GM12891 (cell line): Measurements from ENCODE around the gene SDHB.

Source experiments
- DNase-seq: peaks from one replicate; pipeline ENCODE4 v3.0.0; 2011; ENCODE audit warnings: low spot score; ENCODE audit not compliant: insufficient read length
- FAIRE-seq: peaks from 2 replicates; lab custom pipeline; 2011; peaks lifted over from hg19 to GRCh38; lab: Jason Lieb, UNC
- PAX5 ChIP-seq: IDR thresholded peaks from 2 replicates; pipeline ENCODE4 v1.6.1; 2011; ENCODE audit warnings: low read length, moderate library complexity, mild to moderate bottlenecking; ENCODE audit not compliant: insufficient read depth, severe bottlenecking
- POLR2A ChIP-seq: IDR thresholded peaks from 2 replicates; pipeline ENCODE4 v1.6.1; 2011; ENCODE audit warnings: low read depth, low read length, control low read depth
- POLR2AphosphoS5 ChIP-seq: IDR thresholded peaks from 2 replicates; pipeline ENCODE4 v1.6.1; 2011; ENCODE audit warnings: low read depth, low read length, control low read depth
- POU2F2 ChIP-seq: IDR thresholded peaks from 2 replicates; pipeline ENCODE4 v1.6.1; 2011; ENCODE audit warnings: low read depth, mild to moderate bottlenecking, control low read depth, low read length, moderate library complexity
- SPI1 ChIP-seq: IDR thresholded peaks from 2 replicates; pipeline ENCODE4 v1.6.1; 2011; ENCODE audit warnings: low read depth, low read length, control low read depth
- TAF1 ChIP-seq: IDR thresholded peaks from 2 replicates; pipeline ENCODE4 v1.6.1; 2011; ENCODE audit warnings: low read depth, low read length, control low read depth

Gene SDHB

GRCh38 chr1:17028662-17029188, 25.1 kb downstream of the SDHB start:
- no peak for DNase-seq
- no peak for TF ChIP-seq POLR2AphosphoS5
- TF ChIP-seq POU2F2, result no peak
- FAIRE-seq, result no peak

GRCh38 chr1:17027900-17028299, 25.9 kb downstream of the SDHB start:
- FAIRE-seq, result no peak
- DNase-seq, result no peak
- TF ChIP-seq POLR2AphosphoS5 (no peak), POLR2A (no peak), SPI1 (no peak), TAF1 (no peak), POU2F2 (no peak), PAX5 (no peak)

- TF ChIP-seq TAF1 (no peak), POU2F2 (no peak), POLR2AphosphoS5 (no peak), POLR2A (no peak), PAX5 (no peak), SPI1 (no peak)
- DNase-seq, result no peak
- no peak for FAIRE-seq
Measured at GRCh38 chr1:17027403-17027802, 26.4 kb downstream of the SDHB start.

GRCh38 chr1:17024721-17025120, 29.1 kb downstream of the SDHB start:
- FAIRE-seq (no peak), DNase-seq (no peak)
- TF ChIP-seq TAF1, result no peak
- no peak for TF ChIP-seq SPI1
- TF ChIP-seq POU2F2, result no peak
- no peak for TF ChIP-seq POLR2A
- TF ChIP-seq POLR2AphosphoS5, result no peak
- TF ChIP-seq PAX5, result no peak

- DNase-seq (no peak), FAIRE-seq (no peak)
- TF ChIP-seq POLR2A, result no peak
- no peak for TF ChIP-seq POLR2AphosphoS5
- no peak for TF ChIP-seq SPI1
Measured at GRCh38 chr1:17023573-17023972, 30.3 kb downstream of the SDHB start.

- TF ChIP-seq POLR2AphosphoS5 (no peak), POU2F2 (no peak), TAF1 (no peak), PAX5 (no peak), SPI1 (no peak), POLR2A (no peak)
- DNase-seq (no peak), FAIRE-seq (no peak)
Measured at GRCh38 chr1:17023102-17023501, 30.7 kb downstream of the SDHB start.

GRCh38 chr1:17021896-17022295, 31.9 kb downstream of the SDHB start:
- no peak for TF ChIP-seq SPI1
- no peak for TF ChIP-seq TAF1
- TF ChIP-seq POU2F2, result no peak
- no peak for TF ChIP-seq PAX5
- TF ChIP-seq POLR2AphosphoS5, result no peak
- no peak for TF ChIP-seq POLR2A
- FAIRE-seq (no peak), DNase-seq (no peak)

GRCh38 chr1:17020502-17020901, 33.3 kb downstream of the SDHB start:
- no peak for TF ChIP-seq TAF1
- TF ChIP-seq POLR2AphosphoS5, result no peak
- TF ChIP-seq POLR2A, result no peak
- TF ChIP-seq POU2F2, result no peak
- no peak for TF ChIP-seq PAX5
- no peak for TF ChIP-seq SPI1
- DNase-seq (no peak), FAIRE-seq (no peak)

GRCh38 chr1:17018849-17019248, 35.0 kb downstream of the SDHB start:
- TF ChIP-seq TAF1 (no peak), SPI1 (no peak), POU2F2 (no peak), POLR2AphosphoS5 (no peak), POLR2A (no peak), PAX5 (no peak)
- FAIRE-seq (peak; percentile 65), DNase-seq (no peak)

- no peak for FAIRE-seq
- TF ChIP-seq SPI1 (no peak), PAX5 (no peak), TAF1 (no peak), POLR2A (no peak), POLR2AphosphoS5 (no peak), POU2F2 (no peak)
- no peak for DNase-seq
Measured at GRCh38 chr1:17017435-17017834, 36.4 kb downstream of the SDHB start.
